ENCODE data around the gene VDAC1.

VDAC1 gene

DNA sequence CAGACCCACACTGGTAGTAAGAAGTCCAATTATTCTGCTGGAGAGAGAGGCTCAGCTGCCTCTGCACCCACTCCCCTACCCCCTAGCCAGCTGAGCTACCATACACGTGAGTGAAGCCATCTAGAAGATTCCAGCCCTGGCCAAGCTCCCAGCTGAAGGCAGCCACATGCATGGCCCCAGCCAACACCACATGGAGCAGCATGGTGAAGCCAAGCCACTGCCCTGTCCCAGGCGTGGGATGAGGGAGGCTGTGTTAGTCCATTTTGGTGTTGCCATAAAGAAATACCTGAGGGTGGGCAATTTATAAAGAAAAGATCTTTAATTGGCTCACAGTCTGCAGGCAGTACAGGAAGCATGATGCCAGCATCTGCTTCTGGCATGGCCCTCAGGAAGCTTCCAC is 20.0 kb upstream of the VDAC1 start:
- FAIRE-seq: no peak

DNA sequence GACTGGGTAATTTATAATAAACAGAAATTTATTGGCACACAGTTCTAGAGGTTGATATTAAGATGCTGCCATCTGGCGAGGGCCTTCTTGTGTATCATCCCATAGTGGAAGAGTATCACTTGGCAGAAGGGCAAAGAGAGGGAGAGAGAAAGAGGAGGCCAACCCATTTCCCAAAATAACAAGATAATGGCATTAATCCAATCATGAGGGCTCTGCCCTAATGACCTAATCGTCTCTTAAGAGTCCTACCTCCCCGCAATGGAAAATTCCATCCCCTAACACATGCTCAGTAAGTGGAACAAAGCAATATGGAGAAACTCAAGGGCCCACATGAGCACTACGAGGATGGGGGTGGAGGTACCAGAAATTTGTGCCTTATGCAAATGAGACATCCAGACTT is 17.6 kb upstream of the VDAC1 start:
- FAIRE-seq: no peak

DNA sequence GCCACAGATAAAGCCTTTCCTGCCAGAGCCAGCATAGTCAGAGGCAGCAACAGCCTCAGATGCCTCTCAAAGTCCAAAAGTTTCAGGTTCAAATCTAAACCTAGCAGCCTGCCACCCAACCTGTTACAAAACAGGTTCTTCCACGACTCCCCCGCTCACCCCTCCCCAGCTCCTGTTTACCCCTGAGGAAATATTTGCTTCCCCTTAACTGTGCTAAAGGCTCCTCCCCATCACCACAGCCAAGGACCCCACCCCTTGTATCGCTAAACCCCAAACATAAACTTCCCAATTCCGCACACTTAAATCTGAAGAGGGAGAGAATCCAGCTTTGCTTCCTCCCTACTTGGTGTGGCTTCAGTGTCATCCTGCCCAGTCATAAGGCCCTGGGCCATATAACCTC is 15.4 kb upstream of the VDAC1 start:
- FAIRE-seq: no peak

DNA sequence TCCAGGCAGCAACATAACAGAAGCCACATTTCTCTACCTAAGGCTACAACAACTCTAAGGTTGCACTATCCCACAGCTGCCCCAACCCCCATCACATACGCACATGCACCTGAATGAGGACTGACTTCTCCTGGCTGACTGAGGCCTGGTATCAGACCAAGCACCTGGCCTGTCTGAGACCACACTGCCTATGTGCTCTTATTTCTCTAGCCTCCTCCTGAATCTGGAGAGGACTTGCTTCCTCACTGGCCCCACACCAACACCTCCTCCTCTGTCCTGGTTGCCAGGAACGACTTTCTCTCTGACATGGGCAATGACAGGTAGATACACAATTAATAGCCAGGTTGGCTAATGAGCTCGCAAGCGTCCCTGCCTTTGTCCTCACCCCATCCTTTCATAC is 14.9 kb upstream of the VDAC1 start:
- no peak for FAIRE-seq

DNA sequence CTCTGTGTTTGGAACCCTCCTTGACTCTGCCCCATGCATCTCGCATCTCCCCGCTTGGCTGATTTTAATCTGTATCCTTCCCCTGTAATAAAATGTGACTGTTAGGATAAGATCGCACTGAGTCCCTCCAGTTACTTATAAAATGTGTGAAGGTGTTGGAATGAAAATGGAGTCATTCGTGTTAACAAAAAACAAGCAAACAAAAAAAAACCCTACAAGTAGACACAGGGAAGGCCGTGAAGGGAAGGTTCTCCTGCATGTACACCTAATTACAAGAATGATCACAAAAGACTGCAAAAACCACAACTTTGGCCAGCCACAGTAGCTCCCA is 14.2 kb upstream of the VDAC1 start:
- no peak for FAIRE-seq

DNA sequence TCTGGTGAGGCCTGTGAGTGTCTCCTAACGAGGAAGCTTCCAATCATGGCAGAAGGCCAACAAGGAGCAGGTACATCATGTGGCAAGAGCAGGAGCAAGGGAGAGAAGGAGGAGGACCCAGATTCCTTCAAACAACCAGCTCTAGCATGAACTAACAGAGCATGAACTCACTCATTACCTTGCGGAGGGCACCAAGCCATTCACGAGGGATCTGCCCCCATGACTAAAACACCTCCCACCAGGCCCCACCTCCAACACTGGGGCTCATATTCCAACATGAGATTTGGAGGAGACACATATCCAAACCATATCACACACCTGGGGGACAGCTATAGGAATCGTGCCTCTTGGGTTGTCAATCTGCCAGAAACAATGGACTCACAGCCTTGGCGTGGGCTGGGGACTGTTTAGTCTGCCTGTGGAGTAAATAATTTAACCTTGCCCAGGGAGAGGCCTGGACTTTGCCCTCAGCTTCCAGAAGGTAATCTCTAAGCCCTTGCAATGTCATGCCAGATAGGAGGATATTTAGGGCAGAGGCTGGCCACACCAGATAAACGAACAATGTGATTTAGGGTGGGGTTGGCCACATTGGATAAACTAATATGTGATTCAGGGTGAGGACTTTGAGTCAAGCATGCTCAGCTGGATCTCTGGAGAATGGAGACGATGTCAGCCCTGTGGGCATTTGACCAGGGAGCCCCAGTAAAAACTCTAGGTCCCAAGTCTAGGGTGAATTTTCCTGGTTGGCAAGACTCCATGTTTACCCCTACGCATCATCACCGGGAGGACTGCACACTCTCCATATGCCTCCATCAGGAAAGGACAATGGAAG is 13.6 kb upstream of the VDAC1 start:
- FAIRE-seq: no peak

DNA sequence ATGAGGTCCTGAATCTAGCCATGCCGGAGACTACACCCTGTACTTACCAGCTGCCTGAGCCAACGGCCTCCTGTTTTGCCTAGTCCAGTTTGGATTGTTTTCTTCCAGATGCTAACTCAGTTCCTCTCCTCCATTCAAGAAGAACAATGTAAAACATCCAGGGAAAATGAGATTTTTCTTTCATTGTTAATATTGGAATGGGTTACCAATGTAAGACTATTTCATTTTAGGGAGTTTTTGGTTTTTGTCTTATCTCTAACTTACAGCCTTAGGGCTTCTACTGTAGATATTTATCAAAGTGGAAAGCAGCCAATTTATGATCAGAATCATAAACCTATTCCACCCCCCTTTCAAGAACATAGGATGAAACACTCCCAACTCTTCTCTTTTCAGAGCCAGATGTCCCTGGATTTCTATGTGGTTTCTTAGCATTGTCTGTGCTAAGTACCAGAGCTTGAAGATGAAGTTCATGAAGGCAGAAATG is 3.5 kb upstream of the VDAC1 start:
- FAIRE-seq: no peak

DNA sequence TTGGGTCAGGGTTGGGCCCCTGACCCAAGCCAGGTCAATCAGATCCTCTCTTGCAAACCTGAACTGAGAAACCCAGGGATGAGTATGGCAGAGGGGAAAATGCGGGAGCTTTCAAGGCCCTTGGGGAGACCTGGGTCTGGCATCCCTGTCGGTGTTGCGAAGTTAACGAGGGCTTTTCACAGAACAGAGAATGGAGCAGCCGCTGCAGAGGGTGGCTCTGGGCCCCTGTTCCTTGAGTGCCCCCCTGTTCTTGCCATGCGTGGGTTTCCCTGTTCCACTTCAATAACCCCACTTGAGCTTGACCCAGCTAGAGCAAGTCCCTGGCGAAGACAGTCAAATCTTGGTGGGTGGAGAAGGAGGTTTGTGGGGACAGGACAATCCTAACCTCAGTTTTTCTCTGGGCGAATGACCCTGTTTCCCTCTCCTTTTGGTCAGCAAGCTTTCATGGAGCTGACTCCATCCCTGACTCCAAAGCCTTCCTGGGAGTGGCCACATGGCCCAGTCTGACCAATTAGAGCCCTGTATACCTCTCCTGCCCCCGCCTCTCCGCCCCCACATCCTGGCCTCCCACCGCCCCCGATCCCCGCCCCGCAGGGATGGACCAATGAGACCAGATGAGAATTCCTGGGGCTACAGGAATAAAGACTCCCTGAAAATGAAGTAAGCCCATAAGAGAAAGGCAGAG is 2.9 kb upstream of the VDAC1 start:
- FAIRE-seq: no peak

DNA sequence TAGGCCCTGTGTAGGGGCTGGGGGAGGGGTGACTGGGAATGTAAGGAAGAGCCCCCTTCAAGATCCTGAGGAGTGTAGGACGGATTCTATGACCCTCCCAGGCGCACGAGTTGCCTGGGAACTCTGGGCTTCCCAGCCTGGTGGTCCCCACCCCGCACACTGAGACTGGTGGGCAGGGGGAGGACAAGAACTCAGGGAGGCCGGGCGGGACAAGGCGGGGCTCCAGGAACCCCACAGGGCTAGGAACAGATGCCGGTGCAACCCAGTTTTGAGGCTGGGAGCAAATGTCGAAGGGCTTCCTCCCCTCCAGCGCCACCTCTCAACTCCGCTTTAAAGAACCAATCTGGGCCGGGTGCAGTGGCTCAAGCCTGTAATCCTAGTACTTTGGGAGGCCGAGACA is 1.3 kb upstream of the VDAC1 start:
- no peak for FAIRE-seq

DNA sequence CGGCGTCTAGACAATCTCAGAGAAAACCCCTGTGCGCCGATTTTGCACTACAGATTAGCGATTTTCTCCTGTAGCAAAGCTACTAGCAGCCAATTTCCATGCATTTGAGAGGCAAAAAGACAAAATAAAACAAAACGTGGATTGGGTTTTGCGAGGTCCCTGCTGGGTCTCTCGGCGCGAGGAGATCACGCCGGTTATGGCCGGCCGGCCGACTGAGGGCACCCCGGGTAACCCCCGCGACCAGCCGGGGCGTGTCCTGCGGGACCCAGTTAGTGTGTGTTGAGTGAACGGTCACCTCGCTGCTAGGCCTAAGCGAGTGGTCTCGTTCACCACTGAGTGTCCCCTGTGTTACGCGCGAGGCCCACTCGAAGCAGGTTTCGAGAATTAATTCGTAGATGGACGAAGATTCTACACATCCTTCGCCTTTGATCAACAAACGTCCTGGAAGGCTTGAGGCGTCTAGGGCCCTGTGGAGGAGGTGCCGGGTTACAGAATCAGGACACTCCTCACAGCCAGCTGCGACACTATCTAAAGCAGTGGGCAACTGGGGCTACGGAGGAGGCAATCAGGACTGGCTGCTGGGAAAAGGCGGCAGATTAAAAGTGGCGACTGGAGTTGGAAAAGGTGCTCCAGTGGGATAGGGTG is 764 bp upstream of the VDAC1 start:
- FAIRE-seq: no peak

DNA sequence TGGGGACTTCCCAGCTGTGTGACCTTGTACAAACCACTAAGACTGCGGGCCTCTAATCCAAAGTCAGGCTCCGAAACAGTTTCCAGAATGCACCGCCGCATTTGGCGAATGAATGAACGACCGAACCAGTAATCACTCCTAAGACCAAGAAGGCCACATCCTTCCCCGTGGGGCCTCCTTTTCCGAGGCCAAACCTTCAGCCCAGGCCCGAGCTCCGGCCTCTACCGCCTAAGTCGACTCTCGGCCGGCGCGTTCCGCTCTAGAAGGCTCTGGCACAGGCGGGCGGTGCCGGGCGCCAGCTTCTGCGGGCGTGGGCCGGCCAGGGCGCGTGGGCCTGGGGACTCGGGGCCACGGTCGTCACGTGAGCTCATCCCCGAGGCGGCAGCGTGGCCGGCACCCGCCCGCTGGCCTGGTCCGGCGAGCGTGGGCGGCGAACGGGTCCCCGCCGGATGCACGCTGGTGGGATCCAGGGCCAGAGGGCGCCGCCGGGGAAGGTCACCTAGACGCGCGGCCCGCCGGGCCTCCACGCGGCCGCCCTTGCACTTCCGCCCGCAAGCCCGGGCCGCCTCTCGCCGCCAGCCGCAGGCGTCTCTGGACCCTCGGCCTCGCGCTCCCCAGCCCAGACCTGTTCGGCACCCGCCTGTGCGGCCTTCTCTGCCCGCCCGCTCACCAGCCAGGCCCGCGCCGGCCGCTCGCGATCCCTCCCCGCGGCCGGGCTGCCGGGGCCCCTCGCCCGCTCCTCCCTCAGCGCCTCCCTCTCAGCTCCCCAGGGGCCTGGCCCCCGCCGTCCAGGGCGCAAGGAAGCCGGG is 754 bp downstream of the VDAC1 start:
- no peak for FAIRE-seq

DNA sequence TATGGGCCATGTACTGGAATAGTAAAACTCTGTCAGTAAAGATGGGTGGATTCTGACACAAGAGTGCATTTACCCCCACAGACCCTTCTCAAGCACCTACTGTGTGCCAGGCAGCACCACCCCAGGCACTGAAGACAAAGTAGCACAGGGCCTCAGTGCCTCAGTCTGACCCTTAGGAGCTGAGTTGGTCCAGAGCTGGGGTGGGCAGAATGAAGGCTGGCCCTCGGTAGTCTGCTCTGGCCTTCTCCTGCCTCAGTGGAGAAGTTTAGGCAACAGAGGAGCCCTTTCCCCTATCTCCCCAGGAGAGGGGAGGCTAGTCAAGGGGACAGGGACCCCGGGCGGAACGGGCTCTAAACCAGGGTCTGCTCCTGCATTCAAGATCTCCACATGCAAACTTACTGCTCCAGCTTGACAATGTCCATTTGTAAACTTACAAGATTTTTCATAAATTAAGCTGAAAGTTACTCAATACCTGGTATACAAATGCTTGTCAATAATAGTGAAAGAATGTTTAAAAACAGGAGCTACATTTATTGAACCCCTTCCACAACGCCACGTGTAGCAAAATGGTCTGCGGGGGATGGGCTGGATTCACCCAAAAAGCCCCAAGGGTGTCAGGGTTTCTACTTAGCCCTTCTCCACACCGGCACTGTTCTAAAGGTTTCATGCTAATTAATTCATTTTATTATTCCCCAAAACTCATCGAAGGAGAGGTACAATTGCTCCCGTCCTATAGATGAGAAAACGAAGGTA is 1.5 kb downstream of the VDAC1 start:
- no peak for FAIRE-seq

DNA sequence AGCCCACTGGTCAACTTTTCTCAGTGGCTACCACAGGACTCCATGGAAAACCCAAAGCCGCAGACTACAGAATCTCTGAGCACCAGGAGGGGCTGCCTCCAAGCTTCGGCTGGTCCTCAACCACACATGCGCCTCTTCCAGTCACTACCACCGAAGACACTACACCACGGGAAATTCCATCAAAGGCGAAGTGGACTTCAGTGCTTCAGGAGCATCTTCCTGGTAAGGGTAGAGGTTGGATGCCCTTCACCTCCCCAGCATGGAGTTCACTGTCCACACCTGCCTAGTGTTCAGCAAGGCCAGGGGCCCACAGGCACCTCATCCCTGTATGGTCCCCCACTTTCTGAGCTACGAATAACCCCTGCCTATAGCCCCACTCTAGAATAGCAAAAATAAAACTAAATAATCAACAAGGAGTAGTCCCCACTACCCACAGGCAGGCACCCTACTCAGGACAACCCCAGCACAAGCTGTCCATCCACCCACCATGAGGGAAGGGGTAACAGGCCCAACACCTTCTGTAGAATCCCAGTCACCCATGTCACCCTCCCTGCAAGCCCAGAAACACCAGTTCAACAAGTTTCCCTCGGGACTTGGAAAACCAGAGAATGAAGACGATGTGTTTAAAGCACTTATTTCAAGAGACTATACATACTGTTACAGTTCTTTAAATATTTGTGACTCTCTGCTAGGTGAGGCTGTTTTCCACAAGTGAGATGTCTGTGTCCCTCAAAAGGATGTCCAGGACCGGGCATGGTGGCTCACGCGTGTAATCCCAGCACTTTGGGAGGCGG is 2.6 kb downstream of the VDAC1 start:
- no peak for FAIRE-seq

DNA sequence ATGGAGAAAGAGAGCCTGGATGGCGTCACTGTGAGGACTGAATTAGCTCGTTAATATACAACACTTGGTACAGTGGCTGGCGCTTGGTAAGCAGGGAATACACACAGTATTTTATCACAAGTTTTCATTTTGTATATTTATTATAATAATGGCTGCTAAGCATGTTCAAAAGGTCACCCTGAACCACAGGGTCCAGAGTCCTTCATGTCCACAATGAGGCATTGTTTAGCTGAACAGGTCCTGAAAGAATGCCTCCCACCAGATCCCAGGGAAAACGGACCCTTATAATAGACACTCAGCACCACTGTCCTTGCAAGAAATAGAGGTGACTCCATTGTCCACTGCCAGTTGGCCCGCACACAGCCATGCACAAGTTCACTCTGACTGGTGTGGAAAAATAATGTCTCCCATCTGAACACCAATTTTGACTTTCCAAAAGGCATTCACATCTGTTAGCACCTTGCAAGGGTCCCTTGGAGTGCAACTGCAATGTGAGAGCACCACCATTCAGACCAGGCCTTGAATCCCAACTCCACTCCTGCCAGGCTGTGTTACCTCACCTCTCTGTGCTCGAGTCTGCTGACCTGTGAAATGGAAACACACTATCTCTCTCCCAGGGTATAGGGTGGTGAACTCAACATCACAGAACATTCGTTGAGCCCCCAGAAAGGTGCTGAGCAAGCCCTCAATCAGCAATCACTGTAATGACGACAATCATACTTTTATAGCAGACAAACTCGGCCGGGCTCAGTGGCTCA is 3.9 kb downstream of the VDAC1 start:
- FAIRE-seq: no peak

DNA sequence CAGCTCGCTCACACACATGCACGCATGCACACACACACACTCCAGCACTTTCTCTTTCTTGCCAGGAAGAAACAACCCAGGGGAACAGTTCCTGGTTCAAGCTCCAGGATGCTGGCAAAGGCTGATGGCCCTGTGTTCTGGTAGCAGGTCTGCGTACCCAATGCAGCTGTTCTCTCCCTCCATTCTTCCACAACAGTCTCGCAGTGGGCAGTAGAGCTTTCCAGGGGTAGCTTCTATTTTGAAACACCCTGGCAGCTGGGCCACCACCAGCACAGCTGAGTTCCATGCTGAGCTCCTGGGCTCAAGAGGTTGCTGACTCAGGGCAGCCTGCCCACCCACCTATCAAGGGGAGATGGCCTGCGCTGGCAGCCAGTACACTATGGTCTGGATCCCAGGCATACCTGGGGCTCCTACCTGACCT is 4.7 kb downstream of the VDAC1 start:
- no peak for FAIRE-seq

DNA sequence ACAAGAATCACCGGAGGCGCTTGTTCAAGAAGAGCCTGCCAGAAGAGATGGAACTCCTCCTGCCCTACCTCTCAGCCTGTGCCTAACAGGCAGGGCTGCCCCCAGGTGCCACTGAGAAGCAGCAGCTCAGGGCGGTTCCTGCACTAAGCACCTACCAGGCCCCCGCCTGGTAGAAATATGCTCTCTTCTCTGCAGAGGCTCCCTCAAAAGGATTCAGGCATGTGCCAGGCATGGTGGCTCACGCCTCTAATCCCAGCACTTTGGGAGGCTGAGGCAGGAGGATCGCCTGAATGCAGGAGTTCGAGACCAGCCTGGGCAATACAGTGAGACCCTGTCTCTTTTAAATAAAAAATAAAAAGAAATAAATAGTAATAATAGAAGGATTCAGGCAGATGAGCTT is 6.0 kb downstream of the VDAC1 start:
- no peak for FAIRE-seq

DNA sequence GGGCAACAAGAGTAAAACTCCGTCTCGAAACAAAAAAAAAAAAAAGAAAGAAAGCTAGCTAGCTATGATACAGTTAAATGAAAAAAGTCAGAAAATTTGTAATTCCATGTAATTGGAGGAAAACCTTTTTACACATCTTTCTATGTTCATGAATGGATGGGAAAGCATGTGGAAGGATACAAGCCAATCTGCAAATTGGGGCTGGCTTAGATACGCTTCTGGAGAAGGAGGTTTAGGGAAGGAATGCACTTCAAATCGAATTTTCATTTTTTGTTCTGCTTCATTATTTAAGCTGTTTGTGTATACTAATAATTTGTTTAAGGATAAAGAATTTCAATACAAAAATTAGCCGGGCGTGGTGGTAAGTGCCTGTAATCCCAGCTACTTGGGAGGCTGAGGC is 6.7 kb downstream of the VDAC1 start:
- FAIRE-seq: no peak

DNA sequence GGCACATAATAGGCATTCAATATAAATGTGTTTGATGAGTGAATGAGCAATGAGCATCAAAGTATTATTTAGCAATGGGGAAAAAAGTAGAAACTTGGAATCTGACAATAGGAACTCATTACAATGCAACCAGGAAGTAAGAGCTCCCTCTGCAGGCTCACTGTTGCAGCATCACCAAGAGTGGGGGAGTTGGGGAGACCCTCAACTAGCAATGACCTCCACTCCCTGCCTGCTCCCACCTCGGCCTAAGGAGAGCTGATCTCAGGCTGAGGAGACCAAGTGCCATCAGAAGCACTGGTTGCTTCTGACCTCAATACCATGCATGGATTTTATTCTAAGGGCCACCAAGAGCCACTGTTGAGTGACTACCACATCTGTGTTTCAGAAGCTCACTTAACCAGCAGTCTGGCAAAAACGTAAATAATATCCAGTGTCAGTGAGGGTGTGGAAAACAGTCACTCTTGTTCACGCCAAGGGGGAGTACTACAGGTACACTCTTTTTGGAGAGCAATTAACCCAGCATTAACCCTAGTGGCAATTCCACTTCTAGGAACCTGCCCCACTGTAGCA is 8.0 kb downstream of the VDAC1 start:
- FAIRE-seq: no peak

DNA sequence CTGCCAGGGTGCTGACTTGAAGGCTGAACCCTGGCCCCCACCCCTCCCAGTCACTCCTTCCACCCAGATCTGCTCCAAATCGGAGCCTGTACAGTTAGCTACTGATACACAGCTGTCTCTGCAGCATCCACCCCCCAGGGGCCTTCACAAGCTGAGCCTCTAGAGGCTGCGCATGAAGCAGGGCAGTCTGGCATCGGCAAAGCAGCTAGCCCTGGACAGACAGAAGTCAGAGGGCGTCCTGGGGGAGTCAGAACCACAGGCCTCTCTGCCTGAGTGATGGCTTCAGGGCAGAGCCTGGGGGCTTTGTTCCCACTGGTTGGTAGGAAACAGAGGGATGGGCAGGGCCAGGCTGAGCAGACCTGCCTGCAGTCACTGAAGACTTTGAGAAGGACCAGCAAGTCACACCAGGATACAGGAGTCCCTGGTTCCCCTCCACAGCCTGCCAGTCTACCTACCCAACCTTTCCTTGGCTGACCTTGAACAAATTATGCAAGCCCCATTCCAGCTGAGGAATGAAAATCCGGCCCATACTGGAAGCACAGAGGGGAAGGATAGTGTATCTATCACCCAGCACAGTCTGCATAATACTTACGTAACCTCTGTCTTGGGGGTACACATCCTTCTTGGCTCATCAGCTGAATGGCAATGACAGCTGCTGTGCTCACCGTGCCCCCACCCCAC is 8.8 kb downstream of the VDAC1 start:
- no peak for FAIRE-seq

DNA sequence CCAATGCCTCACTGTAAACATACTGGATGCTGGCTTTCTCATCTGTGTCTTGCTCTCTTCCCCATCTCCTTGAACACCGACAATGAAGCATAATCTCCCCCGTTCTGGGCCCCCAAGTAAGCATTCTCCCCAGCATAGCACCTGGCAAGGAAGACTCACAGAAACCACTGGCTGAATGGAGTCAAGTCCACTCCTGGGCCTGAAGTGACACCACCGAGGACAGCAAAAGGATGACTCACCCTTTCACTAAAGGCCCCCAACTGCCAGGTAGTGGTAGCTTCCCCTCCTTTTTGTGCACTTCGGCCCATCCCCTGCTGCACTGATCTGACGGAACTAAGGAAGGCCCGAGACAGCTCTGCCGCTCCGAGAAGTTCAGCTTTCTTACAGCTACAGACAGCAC is 9.4 kb downstream of the VDAC1 start:
- no peak for FAIRE-seq

Measured in colon (tissue), 2 donors.